Fibroblast of pulmonary artery (primary cell): ENCODE measurements around the gene MVD.

Source experiments
- DNase-seq: peaks from one replicate; pipeline ENCODE4 v3.0.0-alpha.2; 2010; ENCODE audit warnings: low read depth
- H3K4me3 ChIP-seq: replicated peaks from 2 replicates; pipeline ENCODE4 v1.5.1; 2011; ENCODE audit warnings: low read depth, mild to moderate bottlenecking, control low read depth, low read length, moderate library complexity
- TF ChIP-seq, protein P1 (sequence below): IDR thresholded peaks from 2 replicates; pipeline ENCODE4 v1.5.1; 2011; ENCODE audit warnings: mild to moderate bottlenecking, control low read depth, low read length, inconsistent platforms; ENCODE audit errors: missing control alignments

MVD gene

DNA sequence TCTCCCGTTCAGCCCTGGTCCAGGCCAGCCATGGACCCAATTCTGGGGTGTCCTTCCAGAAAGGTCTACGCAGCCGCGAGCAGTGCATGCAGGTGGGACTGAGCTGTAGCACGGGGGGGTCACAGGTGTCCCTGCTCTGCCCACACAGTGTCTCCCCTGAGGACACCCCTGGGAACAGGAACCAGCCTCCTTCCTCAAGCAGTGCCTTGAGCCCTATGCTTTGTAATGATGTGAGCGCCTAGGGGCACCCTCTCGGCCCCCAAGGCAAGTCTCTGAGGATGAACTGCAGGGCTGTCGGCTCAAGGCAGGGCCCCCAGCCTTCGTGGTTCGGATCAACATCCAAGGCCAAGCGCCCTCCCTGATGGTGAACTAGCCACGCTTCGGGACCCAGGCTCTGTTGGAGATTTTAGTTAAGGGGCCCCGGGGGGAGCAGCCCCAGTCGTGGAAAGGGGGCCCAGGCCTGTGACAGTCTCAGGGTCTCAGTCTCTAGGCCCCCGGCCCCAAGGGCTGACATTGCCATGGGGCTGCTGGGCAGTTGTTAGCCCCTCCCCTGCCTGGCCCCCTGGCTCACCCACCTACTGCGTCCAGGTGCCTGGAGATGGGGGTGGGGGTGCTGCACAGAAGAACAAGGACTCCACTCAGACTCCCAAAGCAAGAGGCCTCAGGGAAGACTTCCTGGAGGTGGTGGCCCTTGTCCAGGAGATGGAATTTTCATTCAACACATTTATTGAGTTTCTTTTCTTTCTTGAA lies 22.2 kb downstream of the MVD start:
- DNase-seq = no peak
- H3K4me3 ChIP-seq = no peak overlapping the region
- TF ChIP-seq, protein P1, sequence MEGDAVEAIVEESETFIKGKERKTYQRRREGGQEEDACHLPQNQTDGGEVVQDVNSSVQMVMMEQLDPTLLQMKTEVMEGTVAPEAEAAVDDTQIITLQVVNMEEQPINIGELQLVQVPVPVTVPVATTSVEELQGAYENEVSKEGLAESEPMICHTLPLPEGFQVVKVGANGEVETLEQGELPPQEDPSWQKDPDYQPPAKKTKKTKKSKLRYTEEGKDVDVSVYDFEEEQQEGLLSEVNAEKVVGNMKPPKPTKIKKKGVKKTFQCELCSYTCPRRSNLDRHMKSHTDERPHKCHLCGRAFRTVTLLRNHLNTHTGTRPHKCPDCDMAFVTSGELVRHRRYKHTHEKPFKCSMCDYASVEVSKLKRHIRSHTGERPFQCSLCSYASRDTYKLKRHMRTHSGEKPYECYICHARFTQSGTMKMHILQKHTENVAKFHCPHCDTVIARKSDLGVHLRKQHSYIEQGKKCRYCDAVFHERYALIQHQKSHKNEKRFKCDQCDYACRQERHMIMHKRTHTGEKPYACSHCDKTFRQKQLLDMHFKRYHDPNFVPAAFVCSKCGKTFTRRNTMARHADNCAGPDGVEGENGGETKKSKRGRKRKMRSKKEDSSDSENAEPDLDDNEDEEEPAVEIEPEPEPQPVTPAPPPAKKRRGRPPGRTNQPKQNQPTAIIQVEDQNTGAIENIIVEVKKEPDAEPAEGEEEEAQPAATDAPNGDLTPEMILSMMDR = no peak

DNA sequence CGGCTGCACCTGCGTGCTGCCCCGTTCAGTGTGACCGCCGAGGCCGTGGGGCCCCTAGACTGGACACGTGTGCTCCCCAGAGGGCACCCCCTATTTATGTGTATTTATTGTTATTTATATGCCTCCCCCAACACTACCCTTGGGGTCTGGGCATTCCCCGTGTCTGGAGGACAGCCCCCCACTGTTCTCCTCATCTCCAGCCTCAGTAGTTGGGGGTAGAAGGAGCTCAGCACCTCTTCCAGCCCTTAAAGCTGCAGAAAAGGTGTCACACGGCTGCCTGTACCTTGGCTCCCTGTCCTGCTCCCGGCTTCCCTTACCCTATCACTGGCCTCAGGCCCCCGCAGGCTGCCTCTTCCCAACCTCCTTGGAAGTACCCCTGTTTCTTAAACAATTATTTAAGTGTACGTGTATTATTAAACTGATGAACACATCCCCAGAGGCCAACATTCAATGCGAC lies 22.8 kb downstream of the MVD start:
- TF ChIP-seq, protein P1 = no peak
- no peak overlapping the region for H3K4me3 ChIP-seq
- DNase-seq = no peak

DNA sequence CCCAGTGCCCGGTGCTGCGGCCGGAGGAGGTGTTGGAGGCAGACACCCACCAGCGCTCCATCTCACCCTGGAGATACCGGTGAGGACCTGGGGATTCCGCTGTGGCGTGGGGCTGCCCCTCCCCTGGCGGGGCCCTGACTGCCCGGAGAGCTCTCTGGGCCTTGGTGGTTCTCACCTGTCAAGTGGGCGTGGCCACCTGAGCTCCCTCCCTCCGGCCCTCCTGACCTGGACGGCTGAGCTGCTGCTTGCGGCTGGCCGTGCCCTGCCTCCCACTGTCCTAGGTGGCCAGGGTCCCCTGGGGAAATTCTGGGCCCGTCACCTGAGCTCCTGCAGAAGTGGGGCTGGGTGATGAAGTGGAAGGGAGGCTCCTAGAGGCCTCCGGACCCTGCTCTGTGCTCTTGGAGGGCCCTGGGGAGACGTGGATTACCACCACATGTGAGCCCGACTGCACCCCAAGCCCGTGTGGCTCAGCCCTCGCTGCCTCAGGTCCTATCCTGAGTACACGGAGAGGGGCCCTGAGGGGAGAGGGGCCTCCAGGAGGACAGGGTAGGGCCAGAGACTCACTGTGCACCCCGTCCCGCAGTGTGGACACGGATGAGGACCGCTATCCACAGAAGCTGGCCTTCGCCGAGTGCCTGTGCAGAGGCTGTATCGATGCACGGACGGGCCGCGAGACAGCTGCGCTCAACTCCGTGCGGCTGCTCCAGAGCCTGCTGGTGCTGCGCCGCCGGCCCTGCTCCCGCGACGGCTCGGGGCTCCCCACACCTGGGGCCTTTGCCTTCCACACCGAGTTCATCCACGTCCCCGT lies 23.5 kb downstream of the MVD start:
- no peak for DNase-seq
- no peak overlapping the region for H3K4me3 ChIP-seq
- TF ChIP-seq, protein P1 = no peak

DNA sequence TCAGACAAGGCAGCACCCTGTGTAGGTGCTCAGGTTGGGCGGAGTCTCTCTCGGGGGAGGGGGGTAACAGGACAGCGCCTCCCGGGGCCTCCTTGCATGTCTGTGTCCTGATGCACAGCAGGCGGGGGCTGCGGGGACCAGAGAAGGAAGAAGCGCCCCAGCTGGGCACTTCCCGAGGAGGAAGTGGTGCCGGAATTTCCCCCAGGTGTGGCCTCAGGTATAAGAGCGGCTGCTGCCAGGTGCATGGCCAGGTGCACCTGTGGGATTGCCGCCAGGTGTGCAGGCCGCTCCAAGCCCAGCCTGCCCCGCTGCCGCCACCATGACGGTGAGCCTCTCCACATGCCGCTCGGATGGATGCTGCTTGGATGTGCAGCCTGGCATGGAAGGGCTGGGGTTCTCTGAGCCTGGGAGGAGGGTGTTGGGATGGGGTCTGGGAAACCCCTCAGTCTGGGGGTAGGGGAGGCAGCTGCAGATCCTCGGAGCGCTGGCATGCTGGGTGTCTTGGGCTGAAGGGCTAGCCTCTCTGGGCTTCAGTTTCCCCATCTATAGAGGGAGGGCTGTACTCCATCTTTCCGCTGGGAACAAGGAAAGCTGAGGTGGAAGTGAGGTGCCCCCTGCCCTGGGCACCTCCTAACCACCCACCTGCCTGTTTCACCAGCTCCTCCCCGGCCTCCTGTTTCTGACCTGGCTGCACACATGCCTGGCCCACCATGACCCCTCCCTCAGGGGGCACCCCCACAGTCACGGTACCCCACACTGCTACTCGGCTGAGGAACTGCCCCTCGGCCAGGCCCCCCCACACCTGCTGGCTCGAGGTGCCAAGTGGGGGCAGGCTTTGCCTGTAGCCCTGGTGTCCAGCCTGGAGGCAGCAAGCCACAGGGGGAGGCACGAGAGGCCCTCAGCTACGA lies 24.3 kb downstream of the MVD start, which contains the start of gene IL17C:
IL17C (plus strand) TSS at position 250 of the 908 bp plus-strand sequence; CDS start at position 320, 70 bp downstream.
- H3K4me3 ChIP-seq = no peak within 1 kb of the TSS
- TF ChIP-seq, protein P1 = no peak
- no peak for DNase-seq

DNA sequence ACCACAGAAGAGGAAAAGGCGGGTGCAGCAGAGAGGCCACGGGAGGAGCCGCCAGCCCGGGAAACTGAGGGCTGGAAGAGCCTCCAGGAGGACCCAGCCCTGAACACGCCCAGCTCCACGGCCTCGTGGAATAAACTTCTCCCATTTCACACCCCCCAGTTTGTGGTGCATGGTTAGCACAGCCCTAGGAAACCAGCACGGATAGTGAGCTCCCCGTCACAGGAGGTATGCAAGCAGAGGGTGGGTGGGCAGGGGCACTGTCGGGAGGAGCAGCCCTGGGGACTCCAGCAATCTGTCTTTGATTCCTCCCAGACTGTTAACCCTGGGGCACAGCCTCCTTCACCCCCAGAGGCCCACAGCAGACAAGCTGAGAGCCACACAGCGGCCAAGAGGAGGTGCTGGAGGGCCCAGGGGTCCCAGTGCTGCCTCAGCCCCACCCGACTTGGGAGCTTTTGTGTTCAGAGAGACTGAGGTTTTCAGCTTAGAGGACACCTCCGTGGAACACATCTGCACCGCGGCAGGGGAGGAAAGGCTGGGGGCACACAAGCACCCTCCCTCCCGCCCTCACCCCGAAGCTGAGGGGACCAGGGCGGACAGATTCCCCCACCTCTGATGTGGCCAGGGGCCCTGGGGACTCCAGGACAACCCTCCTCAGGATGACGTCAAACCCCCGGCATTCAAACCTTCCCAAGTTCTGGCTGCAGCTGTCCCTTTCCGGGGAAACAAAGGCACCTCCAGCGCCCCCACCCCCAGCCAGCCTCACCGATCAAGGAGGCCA lies 26.2 kb downstream of the MVD start:
- no peak for DNase-seq
- H3K4me3 ChIP-seq = no peak overlapping the region
- TF ChIP-seq, protein P1 = no peak
